GM12874 (cell line): ENCODE results near the gene SEMA6A.

ENCODE experiments used
- CTCF ChIP-seq: IDR thresholded peaks from 2 replicates; pipeline ENCODE4 v1.5.1; 2011; ENCODE audit warnings: low read depth, mild to moderate bottlenecking, control low read depth, low read length, moderate library complexity; ENCODE audit not compliant: insufficient read depth

The SEMA6A gene, protein sequence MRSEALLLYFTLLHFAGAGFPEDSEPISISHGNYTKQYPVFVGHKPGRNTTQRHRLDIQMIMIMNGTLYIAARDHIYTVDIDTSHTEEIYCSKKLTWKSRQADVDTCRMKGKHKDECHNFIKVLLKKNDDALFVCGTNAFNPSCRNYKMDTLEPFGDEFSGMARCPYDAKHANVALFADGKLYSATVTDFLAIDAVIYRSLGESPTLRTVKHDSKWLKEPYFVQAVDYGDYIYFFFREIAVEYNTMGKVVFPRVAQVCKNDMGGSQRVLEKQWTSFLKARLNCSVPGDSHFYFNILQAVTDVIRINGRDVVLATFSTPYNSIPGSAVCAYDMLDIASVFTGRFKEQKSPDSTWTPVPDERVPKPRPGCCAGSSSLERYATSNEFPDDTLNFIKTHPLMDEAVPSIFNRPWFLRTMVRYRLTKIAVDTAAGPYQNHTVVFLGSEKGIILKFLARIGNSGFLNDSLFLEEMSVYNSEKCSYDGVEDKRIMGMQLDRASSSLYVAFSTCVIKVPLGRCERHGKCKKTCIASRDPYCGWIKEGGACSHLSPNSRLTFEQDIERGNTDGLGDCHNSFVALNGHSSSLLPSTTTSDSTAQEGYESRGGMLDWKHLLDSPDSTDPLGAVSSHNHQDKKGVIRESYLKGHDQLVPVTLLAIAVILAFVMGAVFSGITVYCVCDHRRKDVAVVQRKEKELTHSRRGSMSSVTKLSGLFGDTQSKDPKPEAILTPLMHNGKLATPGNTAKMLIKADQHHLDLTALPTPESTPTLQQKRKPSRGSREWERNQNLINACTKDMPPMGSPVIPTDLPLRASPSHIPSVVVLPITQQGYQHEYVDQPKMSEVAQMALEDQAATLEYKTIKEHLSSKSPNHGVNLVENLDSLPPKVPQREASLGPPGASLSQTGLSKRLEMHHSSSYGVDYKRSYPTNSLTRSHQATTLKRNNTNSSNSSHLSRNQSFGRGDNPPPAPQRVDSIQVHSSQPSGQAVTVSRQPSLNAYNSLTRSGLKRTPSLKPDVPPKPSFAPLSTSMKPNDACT

DNA sequence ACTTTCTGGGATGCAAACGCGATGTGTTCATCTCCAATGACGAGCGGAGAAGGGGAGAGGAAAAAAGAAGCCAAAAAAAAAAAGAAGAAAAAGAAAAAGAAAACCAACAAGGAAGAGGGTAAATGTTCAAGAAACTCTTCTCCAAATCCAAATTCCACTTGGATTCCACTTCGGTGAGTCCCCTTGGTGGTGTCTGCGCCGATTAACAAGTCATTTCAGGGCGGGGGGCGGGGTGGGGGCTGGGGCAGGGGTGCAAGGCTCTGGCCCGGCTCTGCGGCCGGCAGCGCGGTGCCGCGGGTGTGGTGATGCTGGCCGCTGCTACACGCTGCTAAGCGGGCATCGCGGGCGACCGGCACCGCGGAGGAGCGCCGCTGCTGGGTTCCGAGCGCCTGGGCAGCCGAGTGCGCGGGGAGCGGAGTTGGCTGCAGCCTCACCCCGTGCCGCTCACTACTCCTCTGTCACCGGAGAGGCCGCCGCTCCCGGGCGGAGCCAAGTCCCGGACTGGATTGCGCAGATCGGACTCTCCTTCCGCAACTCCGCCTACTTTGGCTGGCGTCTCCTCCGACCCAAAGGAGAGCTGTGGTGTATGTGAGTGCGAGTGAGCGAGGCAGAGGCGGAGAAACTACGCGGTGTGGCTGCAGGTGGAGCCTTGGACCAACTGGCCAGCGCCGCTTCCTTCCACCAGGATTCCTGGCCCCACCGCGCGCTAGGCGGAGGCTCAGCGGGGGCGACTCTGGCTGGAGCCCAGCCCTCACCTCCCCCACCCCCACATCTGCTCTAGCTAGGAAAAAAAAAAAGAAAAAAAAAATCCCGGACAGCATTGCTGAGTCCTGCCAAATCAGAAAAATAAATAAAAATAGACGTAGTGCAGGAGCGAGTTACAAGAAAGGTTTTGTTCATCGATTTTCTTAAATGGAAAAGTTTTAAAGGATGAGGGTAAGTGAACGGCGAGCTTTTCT, at the start of gene SEMA6A:
SEMA6A (minus strand) TSS at position 457 of the 959 bp plus-strand sequence. CDS start 69,879 bp downstream, outside the sequence.
- no peak for TF ChIP-seq CTCF

GRCh38 chr5:116622375-116623050, 47.9 kb upstream of the SEMA6A start:
- no peak for TF ChIP-seq CTCF

DNA sequence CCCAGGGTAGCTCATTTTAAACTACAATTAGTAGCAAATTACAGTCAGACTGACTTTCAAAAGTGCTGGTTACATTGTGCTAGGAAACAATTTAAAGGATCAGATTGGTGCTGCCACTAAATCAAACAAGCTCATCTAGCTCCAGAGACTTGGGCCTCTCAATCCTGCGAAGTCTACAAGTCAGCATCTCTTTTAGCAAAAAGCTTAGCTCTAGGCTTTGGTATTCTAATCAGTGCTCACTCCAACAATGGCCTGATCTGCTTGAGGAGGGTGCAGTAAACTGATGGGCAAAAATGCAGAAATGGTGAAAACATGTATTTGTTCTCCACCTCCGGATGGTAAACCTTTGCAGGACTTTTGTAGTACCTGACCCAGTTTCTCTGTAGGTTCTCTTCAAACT, 47.0 kb upstream of the SEMA6A start:
- TF ChIP-seq CTCF = no peak

DNA sequence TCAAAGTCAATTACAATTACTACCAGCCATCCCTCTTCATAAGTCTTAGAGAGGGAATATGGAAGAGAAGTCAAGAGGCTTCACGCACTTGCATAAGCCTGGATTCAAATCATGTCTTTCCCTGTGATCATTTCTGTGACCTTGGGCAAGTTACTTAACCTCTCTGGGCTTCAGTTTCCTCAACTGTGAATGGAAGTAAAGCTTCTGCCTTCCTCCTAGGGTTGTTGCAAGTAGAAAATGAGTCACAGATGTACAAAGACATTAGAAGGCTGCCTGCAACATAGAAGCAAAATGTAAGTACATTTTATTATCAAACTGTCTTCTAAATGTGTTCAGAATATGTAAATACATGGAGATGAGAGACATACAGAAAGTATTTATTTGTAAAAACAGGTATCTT, 42.3 kb upstream of the SEMA6A start:
- TF ChIP-seq CTCF = no peak

DNA sequence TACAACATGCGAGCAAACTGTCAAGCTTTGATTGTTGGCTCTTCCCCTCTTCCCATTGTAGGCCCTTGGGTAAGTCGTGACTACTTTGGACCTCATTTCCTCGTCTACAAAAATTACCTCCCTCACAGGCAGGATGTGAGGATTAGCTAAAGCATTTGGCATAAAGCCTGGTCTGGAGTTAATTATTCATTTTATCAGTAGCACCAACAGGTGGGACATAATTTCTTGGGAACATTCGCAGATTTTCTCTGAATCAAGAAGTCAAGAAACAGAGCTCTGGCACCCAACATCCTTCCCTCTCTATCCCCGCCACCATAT, 39.9 kb upstream of the SEMA6A start:
- TF ChIP-seq CTCF = no peak

GRCh38 chr5:116613445-116613844, 38.8 kb upstream of the SEMA6A start:
- TF ChIP-seq CTCF = no peak
